ENCODE measurements around the gene TLX2. TPM values are rescaled to one million over a fixed set of nuclear protein-coding genes. Genes with fewer than 3 reads are reported as not detected.
A peak's percentile ranks its signal among the peaks of the same experiment; 100 is the strongest.

Gene TLX2
- total and polyA plus RNA-seq, 2 of the 13 experiments (the other 11 are each of a cell fraction or from before 2014, with no cell fraction given): 0.05 to 0.20 TPM

DNA sequence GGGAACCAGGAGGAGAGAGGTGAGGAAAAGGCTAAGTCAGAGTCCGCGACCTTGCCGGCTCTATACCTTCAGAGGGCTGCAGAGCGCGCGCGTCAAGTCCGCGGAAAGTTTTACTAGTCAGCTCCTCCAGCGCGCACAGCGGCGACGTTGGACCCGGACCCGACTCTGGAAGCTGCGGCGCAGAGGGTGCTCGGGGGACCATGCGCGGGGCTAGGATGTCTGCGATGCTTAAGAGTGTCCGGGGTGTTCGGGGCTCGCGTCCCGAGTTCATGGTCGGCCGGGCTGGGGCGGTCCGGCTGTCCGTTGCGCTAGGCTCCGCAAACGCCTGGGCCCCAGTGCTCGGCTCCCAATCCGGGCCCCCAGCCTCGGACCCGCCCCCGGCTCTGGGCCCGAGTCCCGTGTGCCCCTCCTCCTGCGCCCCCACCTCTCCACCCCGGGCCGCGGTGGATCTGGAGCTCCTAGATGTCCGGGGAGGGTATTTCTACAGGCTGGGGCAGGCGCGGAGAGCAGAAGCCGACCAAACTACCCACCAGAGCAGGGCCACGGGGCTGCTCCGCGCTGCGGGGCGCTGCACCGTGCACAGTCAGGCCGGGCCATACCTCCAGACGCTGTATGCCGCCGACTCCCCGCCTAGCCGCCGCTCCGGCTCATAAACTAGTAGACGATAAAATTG, 14.8 kb upstream of the TLX2 start, which contains the start of gene LBX2 (continued):
- TF ChIP-seq, protein P1, sequence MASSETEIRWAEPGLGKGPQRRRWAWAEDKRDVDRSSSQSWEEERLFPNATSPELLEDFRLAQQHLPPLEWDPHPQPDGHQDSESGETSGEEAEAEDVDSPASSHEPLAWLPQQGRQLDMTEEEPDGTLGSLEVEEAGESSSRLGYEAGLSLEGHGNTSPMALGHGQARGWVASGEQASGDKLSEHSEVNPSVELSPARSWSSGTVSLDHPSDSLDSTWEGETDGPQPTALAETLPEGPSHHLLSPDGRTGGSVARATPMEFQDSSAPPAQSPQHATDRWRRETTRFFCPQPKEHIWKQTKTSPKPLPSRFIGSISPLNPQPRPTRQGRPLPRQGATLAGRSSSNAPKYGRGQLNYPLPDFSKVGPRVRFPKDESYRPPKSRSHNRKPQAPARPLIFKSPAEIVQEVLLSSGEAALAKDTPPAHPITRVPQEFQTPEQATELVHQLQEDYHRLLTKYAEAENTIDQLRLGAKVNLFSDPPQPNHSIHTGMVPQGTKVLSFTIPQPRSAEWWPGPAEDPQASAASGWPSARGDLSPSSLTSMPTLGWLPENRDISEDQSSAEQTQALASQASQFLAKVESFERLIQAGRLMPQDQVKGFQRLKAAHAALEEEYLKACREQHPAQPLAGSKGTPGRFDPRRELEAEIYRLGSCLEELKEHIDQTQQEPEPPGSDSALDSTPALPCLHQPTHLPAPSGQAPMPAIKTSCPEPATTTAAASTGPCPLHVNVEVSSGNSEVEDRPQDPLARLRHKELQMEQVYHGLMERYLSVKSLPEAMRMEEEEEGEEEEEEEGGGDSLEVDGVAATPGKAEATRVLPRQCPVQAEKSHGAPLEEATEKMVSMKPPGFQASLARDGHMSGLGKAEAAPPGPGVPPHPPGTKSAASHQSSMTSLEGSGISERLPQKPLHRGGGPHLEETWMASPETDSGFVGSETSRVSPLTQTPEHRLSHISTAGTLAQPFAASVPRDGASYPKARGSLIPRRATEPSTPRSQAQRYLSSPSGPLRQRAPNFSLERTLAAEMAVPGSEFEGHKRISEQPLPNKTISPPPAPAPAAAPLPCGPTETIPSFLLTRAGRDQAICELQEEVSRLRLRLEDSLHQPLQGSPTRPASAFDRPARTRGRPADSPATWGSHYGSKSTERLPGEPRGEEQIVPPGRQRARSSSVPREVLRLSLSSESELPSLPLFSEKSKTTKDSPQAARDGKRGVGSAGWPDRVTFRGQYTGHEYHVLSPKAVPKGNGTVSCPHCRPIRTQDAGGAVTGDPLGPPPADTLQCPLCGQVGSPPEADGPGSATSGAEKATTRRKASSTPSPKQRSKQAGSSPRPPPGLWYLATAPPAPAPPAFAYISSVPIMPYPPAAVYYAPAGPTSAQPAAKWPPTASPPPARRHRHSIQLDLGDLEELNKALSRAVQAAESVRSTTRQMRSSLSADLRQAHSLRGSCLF (CRISPR knock-in tag; IDR thresholded peaks at IDR 0.05; ENCODE audit: borderline replicate concordance): no peak
- TF ChIP-seq, protein P2, sequence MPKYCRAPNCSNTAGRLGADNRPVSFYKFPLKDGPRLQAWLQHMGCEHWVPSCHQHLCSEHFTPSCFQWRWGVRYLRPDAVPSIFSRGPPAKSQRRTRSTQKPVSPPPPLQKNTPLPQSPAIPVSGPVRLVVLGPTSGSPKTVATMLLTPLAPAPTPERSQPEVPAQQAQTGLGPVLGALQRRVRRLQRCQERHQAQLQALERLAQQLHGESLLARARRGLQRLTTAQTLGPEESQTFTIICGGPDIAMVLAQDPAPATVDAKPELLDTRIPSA (CRISPR knock-in tag; IDR thresholded peaks at IDR 0.05; ENCODE audit: borderline replicate concordance): no peak
- no peak for TF ChIP-seq ZSCAN29 (CRISPR knock-in tag; conservative IDR thresholded peaks at IDR 0.05)
- TF ChIP-seq KLF15 (CRISPR knock-in tag; IDR thresholded peaks at IDR 0.05; ENCODE audit: borderline replicate concordance): no peak
- TF ChIP-seq ZNF292 (CRISPR knock-in tag; IDR thresholded peaks at IDR 0.05; ENCODE audit: borderline replicate concordance, low read depth): peak; percentile 47
- no peak; the same call in 1 of the 2 replicates for TF ChIP-seq ZNF709 (CRISPR knock-in tag; IDR thresholded peaks at IDR 0.05)
- TF ChIP-seq, protein P3, sequence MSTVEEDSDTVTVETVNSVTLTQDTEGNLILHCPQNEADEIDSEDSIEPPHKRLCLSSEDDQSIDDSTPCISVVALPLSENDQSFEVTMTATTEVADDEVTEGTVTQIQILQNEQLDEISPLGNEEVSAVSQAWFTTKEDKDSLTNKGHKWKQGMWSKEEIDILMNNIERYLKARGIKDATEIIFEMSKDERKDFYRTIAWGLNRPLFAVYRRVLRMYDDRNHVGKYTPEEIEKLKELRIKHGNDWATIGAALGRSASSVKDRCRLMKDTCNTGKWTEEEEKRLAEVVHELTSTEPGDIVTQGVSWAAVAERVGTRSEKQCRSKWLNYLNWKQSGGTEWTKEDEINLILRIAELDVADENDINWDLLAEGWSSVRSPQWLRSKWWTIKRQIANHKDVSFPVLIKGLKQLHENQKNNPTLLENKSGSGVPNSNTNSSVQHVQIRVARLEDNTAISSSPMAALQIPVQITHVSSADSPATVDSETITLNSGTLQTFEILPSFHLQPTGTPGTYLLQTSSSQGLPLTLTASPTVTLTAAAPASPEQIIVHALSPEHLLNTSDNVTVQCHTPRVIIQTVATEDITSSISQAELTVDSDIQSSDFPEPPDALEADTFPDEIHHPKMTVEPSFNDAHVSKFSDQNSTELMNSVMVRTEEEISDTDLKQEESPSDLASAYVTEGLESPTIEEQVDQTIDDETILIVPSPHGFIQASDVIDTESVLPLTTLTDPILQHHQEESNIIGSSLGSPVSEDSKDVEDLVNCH (CRISPR knock-in tag; IDR thresholded peaks at IDR 0.05): no peak
- TF ChIP-seq NAIF1 (CRISPR knock-in tag; IDR thresholded peaks at IDR 0.05; ENCODE audit: borderline replicate concordance): 0 out of 2 replicates have a peak, but pooled peaks have one; percentile 57
- no peak for TF ChIP-seq ZNF431 (CRISPR knock-in tag; IDR thresholded peaks at IDR 0.05; ENCODE audit: borderline replicate concordance, low read depth)
- no peak for TF ChIP-seq ZNF234 (CRISPR knock-in tag; conservative IDR thresholded peaks at IDR 0.05)
- no peak for TF ChIP-seq ZNF644 (CRISPR knock-in tag; IDR thresholded peaks at IDR 0.05; ENCODE audit: low read depth)
- TF ChIP-seq MED8 (CRISPR knock-in tag; IDR thresholded peaks at IDR 0.05; ENCODE audit: insufficient replicate concordance): no peak
- no peak for TF ChIP-seq HMGA1 (CRISPR knock-in tag; conservative IDR thresholded peaks at IDR 0.05)
- TF ChIP-seq, protein P4, sequence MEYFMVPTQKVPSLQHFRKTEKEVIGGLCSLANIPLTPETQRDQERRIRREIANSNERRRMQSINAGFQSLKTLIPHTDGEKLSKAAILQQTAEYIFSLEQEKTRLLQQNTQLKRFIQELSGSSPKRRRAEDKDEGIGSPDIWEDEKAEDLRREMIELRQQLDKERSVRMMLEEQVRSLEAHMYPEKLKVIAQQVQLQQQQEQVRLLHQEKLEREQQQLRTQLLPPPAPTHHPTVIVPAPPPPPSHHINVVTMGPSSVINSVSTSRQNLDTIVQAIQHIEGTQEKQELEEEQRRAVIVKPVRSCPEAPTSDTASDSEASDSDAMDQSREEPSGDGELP (IDR thresholded peaks at IDR 0.05; ENCODE audit: borderline replicate concordance, low read depth): no peak
- TF ChIP-seq, protein P5, sequence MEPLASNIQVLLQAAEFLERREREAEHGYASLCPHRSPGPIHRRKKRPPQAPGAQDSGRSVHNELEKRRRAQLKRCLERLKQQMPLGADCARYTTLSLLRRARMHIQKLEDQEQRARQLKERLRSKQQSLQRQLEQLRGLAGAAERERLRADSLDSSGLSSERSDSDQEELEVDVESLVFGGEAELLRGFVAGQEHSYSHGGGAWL (CRISPR knock-in tag; IDR thresholded peaks at IDR 0.05): no peak
- TF ChIP-seq HOXA5 (CRISPR knock-in tag; IDR thresholded peaks at IDR 0.05): peak; percentile 48; the same call in 1 of the 2 replicates
- TF ChIP-seq FOXP1 (IDR thresholded peaks at IDR 0.05): no peak
- no peak for TF ChIP-seq FOXP1 (CRISPR knock-in tag; IDR thresholded peaks at IDR 0.05)

Measured in HepG2 (cell line).